SU-DHL-6 (cell line): ENCODE data around the gene DSCAML1.

Source experiments
- CTCF ChIP-seq: fragments of 200-600 bp; sonication (generic); IDR thresholded peaks from one replicate; pipeline ENCODE4 v1.5.1; 2017; ENCODE audit warnings: antibody characterized with exemption, mild to moderate bottlenecking, low read length, moderate library complexity; ENCODE audit not compliant: insufficient read depth, poor library complexity, severe bottlenecking
- EZH2phosphoT487 ChIP-seq: fragments of 200-600 bp; sonication (generic), shearing (Covaris generic); conservative IDR thresholded peaks from 2 replicates; pipeline ENCODE4 v1.6.1; 2018; ENCODE audit warnings: mild to moderate bottlenecking, antibody characterized with exemption, low read length, moderate library complexity, mixed read lengths

DNA sequence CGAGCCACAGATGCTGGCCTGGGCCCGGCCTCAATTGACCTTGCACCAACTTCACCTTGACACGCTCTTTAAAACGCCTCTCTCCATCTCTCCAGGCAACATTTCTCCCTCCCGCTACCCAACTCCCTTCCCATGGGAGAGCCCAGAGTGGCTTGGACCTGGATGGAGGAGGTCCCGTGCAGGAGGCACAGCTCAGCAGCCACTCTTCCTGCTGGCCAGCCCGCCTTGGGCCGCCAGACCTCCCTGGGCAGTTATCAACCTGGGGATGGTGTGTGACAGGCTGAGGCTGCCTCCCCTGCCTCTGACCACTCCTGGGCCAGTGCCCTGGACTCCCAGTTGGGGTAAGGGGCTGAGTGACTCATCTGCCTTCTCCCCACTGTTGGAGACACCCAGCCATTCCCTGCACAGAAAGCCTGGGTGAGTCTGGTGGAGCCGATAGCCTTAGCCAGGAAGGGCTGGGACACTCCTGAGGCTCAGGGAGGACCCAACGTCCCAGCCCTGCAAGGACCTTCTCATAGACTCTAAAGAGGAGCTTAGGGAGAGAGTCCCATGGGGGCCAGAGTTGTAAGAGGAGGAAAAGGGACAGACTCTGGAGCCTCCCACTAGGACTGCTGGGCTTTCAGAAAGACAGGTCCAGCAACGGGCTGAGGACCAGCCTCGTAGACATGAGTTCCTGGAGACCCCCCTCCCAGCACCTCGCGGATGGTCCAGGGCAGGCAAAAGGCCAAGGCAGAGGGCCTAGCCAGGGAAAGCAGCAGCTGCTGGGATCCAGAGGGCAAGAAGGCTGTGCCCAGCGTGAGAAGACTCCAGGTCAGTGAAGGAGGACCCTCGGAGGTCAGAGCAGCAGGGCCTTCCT, 337.7 kb downstream of the DSCAML1 start:
- TF ChIP-seq CTCF, result no peak
- TF ChIP-seq EZH2phosphoT487, result no peak
